ENCODE measurements around the gene ABCC1.

The ABCC1 gene

DNA sequence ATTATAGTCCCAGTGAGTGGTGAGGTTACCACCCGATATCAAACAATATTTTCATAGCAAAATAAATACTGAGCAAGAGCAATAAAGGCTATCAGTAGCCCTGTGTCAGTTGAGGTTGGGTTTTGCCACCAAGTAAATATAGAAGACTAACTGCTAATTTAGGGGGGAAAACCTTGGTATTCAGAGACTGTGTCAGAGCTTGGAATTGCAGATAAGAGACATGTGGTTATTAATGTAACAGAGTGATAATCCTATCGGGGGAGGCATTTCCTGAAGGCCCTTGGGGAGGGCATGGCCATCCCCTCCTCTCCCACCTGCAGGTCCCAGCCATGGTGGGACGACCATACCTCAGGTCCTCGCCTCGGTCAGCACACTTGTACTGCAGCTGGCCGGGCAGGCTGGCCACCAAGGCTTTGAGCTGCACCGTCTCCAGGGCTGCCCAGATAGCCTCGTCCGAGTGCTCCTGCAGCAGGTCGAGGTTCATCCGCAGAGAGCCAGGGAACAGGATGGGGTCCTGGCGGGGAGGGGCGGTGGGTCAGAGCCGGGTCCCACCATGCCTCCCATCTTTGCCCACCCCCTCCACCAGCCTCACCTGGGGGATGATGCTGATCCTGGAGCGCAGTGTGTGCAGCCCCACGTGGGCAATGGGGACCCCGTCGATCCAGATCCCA is 205.0 kb downstream of the ABCC1 start:
- Histone ChIP-seq H3K9me3 (ENCODE audit: control insufficient read depth, insufficient read depth, low read depth, low read length) (no peaks in the 10 kb centered on the region), H3K36me3 (ENCODE audit: control insufficient read depth in 2 of 2, insufficient read depth in 1 of 2, low read length in 2 of 2) (no peaks in the 10 kb centered on the region), H3K4me1 (ENCODE audit: control insufficient read depth, insufficient read depth, low read length) (no peaks in the 10 kb centered on the region), H3K27ac (ENCODE audit: extremely low read depth, low read depth, low read length) (no peak overlapping the region), H3K4me3 (ENCODE audit: low read depth, low read length) (no peak overlapping the region)
- POLR2A ChIA-PET = no interaction called here
- CTCF ChIA-PET = interaction anchor here (1.2 kb wide), 1 partner anchor 376 kb away, joined by 3 read pairs; no protein-coding TSS in a partner anchor
- TF ChIP-seq, protein P1, sequence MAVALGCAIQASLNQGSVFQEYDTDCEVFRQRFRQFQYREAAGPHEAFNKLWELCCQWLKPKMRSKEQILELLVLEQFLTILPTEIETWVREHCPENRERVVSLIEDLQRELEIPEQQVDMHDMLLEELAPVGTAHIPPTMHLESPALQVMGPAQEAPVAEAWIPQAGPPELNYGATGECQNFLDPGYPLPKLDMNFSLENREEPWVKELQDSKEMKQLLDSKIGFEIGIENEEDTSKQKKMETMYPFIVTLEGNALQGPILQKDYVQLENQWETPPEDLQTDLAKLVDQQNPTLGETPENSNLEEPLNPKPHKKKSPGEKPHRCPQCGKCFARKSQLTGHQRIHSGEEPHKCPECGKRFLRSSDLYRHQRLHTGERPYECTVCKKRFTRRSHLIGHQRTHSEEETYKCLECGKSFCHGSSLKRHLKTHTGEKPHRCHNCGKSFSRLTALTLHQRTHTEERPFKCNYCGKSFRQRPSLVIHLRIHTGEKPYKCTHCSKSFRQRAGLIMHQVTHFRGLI (tag by site-specific recombination; IDR thresholded peaks at IDR 0.05) = no peak
- TF ChIP-seq ZNF596 (tag by site-specific recombination; IDR thresholded peaks at IDR 0.05) = no peak
- TF ChIP-seq, protein P2, sequence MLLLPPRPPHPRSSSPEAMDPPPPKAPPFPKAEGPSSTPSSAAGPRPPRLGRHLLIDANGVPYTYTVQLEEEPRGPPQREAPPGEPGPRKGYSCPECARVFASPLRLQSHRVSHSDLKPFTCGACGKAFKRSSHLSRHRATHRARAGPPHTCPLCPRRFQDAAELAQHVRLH (tag by site-specific recombination; IDR thresholded peaks at IDR 0.05) = no peak
- no peak for TF ChIP-seq ZSCAN5A (tag by site-specific recombination; IDR thresholded peaks at IDR 0.05)
- TF ChIP-seq IKZF3 (tag by site-specific recombination; IDR thresholded peaks at IDR 0.05) = no peak
- no peak for TF ChIP-seq ZFP3 (tag by site-specific recombination; IDR thresholded peaks at IDR 0.05; ENCODE audit: low read depth)
- TF ChIP-seq, protein P3, sequence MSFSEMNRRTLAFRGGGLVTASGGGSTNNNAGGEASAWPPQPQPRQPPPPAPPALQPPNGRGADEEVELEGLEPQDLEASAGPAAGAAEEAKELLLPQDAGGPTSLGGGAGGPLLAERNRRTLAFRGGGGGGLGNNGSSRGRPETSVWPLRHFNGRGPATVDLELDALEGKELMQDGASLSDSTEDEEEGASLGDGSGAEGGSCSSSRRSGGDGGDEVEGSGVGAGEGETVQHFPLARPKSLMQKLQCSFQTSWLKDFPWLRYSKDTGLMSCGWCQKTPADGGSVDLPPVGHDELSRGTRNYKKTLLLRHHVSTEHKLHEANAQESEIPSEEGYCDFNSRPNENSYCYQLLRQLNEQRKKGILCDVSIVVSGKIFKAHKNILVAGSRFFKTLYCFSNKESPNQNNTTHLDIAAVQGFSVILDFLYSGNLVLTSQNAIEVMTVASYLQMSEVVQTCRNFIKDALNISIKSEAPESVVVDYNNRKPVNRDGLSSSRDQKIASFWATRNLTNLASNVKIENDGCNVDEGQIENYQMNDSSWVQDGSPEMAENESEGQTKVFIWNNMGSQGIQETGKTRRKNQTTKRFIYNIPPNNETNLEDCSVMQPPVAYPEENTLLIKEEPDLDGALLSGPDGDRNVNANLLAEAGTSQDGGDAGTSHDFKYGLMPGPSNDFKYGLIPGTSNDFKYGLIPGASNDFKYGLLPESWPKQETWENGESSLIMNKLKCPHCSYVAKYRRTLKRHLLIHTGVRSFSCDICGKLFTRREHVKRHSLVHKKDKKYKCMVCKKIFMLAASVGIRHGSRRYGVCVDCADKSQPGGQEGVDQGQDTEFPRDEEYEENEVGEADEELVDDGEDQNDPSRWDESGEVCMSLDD (tag by site-specific recombination; IDR thresholded peaks at IDR 0.05) = no peak
- no peak for TF ChIP-seq ZNF549 (tag by site-specific recombination; IDR thresholded peaks at IDR 0.05)
- TF ChIP-seq ZNF792 (tag by site-specific recombination; IDR thresholded peaks at IDR 0.05) = no peak
- TF ChIP-seq, protein P4, sequence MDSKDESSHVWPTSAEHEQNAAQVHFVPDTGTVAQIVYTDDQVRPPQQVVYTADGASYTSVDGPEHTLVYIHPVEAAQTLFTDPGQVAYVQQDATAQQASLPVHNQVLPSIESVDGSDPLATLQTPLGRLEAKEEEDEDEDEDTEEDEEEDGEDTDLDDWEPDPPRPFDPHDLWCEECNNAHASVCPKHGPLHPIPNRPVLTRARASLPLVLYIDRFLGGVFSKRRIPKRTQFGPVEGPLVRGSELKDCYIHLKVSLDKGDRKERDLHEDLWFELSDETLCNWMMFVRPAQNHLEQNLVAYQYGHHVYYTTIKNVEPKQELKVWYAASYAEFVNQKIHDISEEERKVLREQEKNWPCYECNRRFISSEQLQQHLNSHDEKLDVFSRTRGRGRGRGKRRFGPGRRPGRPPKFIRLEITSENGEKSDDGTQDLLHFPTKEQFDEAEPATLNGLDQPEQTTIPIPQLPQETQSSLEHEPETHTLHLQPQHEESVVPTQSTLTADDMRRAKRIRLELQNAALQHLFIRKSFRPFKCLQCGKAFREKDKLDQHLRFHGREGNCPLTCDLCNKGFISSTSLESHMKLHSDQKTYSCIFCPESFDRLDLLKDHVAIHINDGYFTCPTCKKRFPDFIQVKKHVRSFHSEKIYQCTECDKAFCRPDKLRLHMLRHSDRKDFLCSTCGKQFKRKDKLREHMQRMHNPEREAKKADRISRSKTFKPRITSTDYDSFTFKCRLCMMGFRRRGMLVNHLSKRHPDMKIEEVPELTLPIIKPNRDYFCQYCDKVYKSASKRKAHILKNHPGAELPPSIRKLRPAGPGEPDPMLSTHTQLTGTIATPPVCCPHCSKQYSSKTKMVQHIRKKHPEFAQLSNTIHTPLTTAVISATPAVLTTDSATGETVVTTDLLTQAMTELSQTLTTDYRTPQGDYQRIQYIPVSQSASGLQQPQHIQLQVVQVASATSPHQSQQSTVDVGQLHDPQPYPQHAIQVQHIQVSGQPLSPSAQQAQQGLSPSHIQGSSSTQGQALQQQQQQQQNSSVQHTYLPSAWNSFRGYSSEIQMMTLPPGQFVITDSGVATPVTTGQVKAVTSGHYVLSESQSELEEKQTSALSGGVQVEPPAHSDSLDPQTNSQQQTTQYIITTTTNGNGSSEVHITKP (tag by site-specific recombination; IDR thresholded peaks at IDR 0.05) = no peak
- TF ChIP-seq AEBP2 (tag by site-specific recombination; IDR thresholded peaks at IDR 0.05; ENCODE audit: borderline replicate concordance) = no peak
- TF ChIP-seq, protein P5, sequence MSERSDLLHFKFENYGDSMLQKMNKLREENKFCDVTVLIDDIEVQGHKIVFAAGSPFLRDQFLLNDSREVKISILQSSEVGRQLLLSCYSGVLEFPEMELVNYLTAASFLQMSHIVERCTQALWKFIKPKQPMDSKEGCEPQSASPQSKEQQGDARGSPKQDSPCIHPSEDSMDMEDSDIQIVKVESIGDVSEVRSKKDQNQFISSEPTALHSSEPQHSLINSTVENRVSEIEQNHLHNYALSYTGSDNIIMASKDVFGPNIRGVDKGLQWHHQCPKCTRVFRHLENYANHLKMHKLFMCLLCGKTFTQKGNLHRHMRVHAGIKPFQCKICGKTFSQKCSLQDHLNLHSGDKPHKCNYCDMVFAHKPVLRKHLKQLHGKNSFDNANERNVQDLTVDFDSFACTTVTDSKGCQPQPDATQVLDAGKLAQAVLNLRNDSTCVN (tag by site-specific recombination; optimal IDR thresholded peaks at IDR 0.05) = no peak
- TF ChIP-seq HOXD13 (CRISPR knock-in tag; IDR thresholded peaks at IDR 0.05; ENCODE audit: borderline replicate concordance) = no peak
- no peak for TF ChIP-seq YY2 (tag by site-specific recombination; IDR thresholded peaks at IDR 0.05)
- TF ChIP-seq SP2 (tag by site-specific recombination; IDR thresholded peaks at IDR 0.05) = no peak
- no peak for TF ChIP-seq GLI2 (tag by site-specific recombination; IDR thresholded peaks at IDR 0.05; ENCODE audit: borderline replicate concordance, low read depth)
- no peak for TF ChIP-seq ZNF747 (tag by site-specific recombination; IDR thresholded peaks at IDR 0.05)
